Measurements from ENCODE around the gene RRP36. TPM values are rescaled to one million over a fixed set of nuclear protein-coding genes. Genes with fewer than 3 reads are reported as not detected.

The RRP36 gene
- total and polyA plus RNA-seq, 9 of the 15 experiments (the other 6 are each of a cell fraction or from before 2014, with no cell fraction given), result 27.6 to 150 (median 114) TPM

- H3K4me2 ChIP-seq (ENCODE audit: insufficient read depth, low read length), result peak overlapping the region; percentile 90
- H3K9ac ChIP-seq (ENCODE audit: insufficient read depth in 1 of 2, low read depth in 2 of 2, low read length in 2 of 2), result peak overlapping the region; percentile 96 to 100
- DNase-seq (ENCODE audit: extremely low read depth in 1 of 4, low spot score in 3 of 4) (peak; percentile 79 to 83 (median 82)), ATAC-seq (peak; percentile 78), FAIRE-seq (no peak)
- H3K9me3 ChIP-seq (replicated peaks; ENCODE audit: control insufficient read depth, insufficient read depth, low read depth, low read length), result no peaks in the 10 kb centered on the region
- no peak overlapping the region; the same call in 1 of the 2 replicates for H2AFZ ChIP-seq (ENCODE audit: low read depth, low read length)
- H3K36me3 ChIP-seq (ENCODE audit: control insufficient read depth, insufficient read depth, low read length), result peaks cover 32% of the 10 kb centered on the region
- H3K4me1 ChIP-seq (replicated peaks in 1 of 2; ENCODE audit: control insufficient read depth in 2 of 2, insufficient read depth in 2 of 2, low read length in 2 of 2), result peaks cover 21 to 32% of the 10 kb centered on the region in 2 experiments; a peak in 4 of 5 replicates
- peak overlapping the region; percentile 95 for H3K4me3 ChIP-seq
- peaks cover 5% of the 10 kb centered on the region; the same call in 1 of the 2 replicates for H4K20me1 ChIP-seq (replicated peaks; ENCODE audit: control insufficient read depth, insufficient read depth, low read length)
- BruUV-seq (replicated peaks), result no TSS peak
- WGBS (ENCODE audit: insufficient coverage, low coverage, missing lambda C conversion rate), result under 1% methylated on average over 28 of the region's 28 CpGs
- H3K27me3 ChIP-seq (ENCODE audit: control insufficient read depth in 2 of 2, insufficient read depth in 2 of 2, low read length in 2 of 2), result no peaks in the 10 kb centered on the region
- peak overlapping the region; percentile 88 for H3K27ac ChIP-seq (ENCODE audit: extremely low read depth, low read depth, low read length)
- peaks cover 46% of the 10 kb centered on the region for H3K79me2 ChIP-seq (ENCODE audit: control insufficient read depth, insufficient read depth, low read length)
- CTCF ChIA-PET (ENCODE audit: low intra/inter-chr PET ratio), result no interaction called here
- intact Hi-C loops (cut with micrococcal nuclease), result loop anchor here (1.0 to 2.0 kb wide), 2 partner anchors 36 to 49 kb away; partner anchors contain the start of genes CNPY3 and KLHDC3
- in situ Hi-C loops (cut with MboI), result no loop called here
- H3K9me1 ChIP-seq (ENCODE audit: control insufficient read depth, insufficient read depth, low read length), result no peaks in the 10 kb centered on the region
- POLR2A ChIA-PET, result interaction anchor here (0.5 to 2.5 kb wide), 11 partner anchors 8 to 1267 kb away, joined by 3 to 13 read pairs (median 8); partner anchors contain the start of genes CNPY3, KLHDC3, MEA1 and RPL7L1
- TF ChIP-seq, protein P1, sequence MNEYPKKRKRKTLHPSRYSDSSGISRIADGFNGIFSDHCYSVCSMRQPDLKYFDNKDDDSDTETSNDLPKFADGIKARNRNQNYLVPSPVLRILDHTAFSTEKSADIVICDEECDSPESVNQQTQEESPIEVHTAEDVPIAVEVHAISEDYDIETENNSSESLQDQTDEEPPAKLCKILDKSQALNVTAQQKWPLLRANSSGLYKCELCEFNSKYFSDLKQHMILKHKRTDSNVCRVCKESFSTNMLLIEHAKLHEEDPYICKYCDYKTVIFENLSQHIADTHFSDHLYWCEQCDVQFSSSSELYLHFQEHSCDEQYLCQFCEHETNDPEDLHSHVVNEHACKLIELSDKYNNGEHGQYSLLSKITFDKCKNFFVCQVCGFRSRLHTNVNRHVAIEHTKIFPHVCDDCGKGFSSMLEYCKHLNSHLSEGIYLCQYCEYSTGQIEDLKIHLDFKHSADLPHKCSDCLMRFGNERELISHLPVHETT (CRISPR knock-in tag; conservative IDR thresholded peaks at IDR 0.05 in 1 of 2, IDR thresholded peaks at IDR 0.05 in 1 of 2), result peak in 1 of 2 experiments; percentile 14; a peak in 1 of 4 replicates
- TF ChIP-seq MAZ (CRISPR knock-in tag; conservative IDR thresholded peaks at IDR 0.05 in 1 of 2, IDR thresholded peaks at IDR 0.05 in 1 of 2) (peak in 1 of 2 experiments; percentile 12; a peak in 2 of 4 replicates), GATAD2B (IDR thresholded peaks at IDR 0.05; ENCODE audit: borderline replicate concordance) (no peak), CBFB (CRISPR knock-in tag; IDR thresholded peaks at IDR 0.05) (peak; percentile 95), ZNF589 (CRISPR knock-in tag; IDR thresholded peaks at IDR 0.05; ENCODE audit: low read depth) (no peak), MXI1 (IDR thresholded peaks at IDR 0.05; ENCODE audit: low read depth, low read length) (no peak), JUN (IDR thresholded peaks at IDR 0.05; ENCODE audit: borderline replicate concordance, low read depth, low read length) (no peak), JUN (CRISPR knock-in tag; IDR thresholded peaks at IDR 0.05; ENCODE audit: borderline replicate concordance) (peak; percentile 54; the same call in 1 of the 2 replicates), KDM1A (IDR thresholded peaks at IDR 0.05) (no peak), ZNF384 (IDR thresholded peaks at IDR 0.05; ENCODE audit: low read depth, low read length) (peak; percentile 12; the same call in 1 of the 2 replicates), ARID2 (IDR thresholded peaks at IDR 0.05) (no peak), FOXP4 (CRISPR knock-in tag; IDR thresholded peaks at IDR 0.05; ENCODE audit: borderline replicate concordance) (0 out of 2 replicates have a peak, but pooled peaks have one; percentile 16), ATF3 (IDR thresholded peaks at IDR 0.05) (no peak), ATF3 (CRISPR knock-in tag; conservative IDR thresholded peaks at IDR 0.05) (no peak)
Measured at GRCh38 chr6:42978487-42978838, 43.0 kb upstream of the RRP36 start.

Data from K562 (cell line).